Cardiac fibroblast (primary cell): Measurements from ENCODE around the gene MGST2.
A peak's percentile ranks its signal among the peaks of the same experiment; 100 is the strongest.

Experiments used
- DNase-seq, 2 donors: peaks; one replicate each; pipeline versions ENCODE4 v3.0.0 to v3.0.0-alpha.2; 2010; ENCODE audit warnings: low read depth in 2 of 2
- H3K4me3 ChIP-seq, 2 donors: replicated peaks in 1 of 2; 1 replicate in 1 of 2; 2 replicates in 1 of 2; pipeline ENCODE4 v1.5.1; 2011; ENCODE audit warnings: low read depth in 2 of 2, low read length in 2 of 2, mild to moderate bottlenecking in 2 of 2, moderate library complexity in 1 of 2
- CTCF ChIP-seq: IDR thresholded peaks from one replicate; pipeline ENCODE4 v1.5.1; 2011; ENCODE audit warnings: low read depth, mild to moderate bottlenecking, low read length, inconsistent platforms

The MGST2 gene

DNA sequence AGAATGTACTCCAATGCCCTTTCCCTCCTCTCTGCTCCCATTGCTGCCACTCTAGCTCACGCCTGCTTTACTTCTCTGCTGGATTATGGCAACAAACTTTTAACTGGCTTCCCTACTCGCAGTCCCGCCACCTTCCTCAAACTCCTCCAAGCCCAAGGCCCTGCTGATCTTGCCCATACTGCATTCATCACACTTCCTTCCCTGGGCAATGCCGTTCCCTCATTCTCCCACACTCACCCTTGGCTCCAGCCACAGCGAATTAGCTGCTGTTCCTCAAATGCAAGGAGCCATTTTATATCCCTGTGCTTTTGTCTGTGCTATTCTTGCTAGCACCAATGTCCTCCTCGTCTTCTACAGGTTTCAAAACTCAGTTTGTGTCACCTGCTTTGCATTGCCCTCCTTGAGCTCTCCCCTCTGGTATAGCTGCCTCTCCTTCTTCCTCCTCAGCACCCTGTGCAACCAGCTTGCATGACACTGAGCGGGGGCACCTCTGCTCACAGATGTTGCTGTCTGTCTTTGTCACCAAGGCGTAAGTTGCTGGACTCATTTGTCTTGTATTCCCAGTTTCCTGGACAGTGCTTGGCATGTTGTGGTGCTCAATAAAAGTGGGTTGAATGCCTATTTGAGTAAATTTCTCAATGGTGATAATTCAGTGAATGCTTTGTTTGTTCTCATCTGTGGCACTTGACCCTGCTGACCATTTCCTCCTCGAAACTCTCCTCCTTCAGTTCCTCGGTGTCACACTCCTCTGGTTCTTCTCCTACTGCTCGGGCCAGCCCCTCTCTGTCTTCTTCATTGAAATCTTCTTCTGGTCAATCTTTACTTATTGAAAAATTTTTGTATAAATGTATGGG, 22.4 kb upstream of the MGST2 start:
- H3K4me3 ChIP-seq, result no peak overlapping the region
- no peak for TF ChIP-seq CTCF
- DNase-seq, result no peak

DNA sequence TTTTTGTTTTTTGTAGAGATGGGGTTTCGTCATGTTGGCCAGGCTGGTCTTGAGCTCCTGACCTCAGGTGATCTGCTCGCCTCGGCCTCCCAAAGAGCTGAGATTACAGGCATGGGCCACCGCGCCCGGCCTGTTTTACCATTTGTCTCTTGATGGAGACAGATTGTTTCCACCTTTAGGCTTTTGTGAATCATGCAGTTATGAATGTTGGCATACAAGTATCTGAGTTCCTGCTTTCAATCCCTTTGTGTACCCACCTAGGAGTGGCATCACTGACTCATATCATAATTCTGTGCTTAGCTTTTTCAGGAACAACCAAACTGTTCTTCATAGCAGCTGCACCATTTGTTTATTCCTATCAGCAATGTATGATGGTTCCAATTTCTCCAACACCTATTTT, 20.2 kb upstream of the MGST2 start:
- no peak for TF ChIP-seq CTCF
- no peak overlapping the region for H3K4me3 ChIP-seq
- DNase-seq, result no peak

GRCh38 chr4:139647184-139647583, 18.4 kb upstream of the MGST2 start:
- no peak for TF ChIP-seq CTCF
- no peak overlapping the region for H3K4me3 ChIP-seq
- DNase-seq, result no peak

DNA sequence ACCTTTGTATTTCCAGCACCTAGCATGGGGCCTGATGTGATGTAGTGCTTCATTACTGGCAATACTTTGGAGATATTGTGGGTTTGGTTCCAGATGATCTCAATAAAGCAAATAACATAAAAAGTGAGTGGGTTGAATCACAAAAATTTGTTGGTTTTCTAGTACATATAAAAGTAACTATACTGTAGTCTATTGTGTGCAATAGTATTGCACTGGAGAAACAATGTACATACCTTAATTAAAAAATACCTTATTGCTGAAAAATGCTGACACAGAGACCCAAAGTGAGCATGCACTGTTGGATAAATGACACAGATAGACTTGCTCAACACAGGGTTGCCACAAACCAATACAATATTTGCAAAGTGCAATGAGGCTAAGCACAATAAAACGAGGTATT, 17.7 kb upstream of the MGST2 start:
- no peak overlapping the region for H3K4me3 ChIP-seq
- TF ChIP-seq CTCF, result no peak
- DNase-seq, result no peak

- no peak overlapping the region for H3K4me3 ChIP-seq
- peak; percentile 90 to 93 for DNase-seq
- peak; percentile 89 for TF ChIP-seq CTCF
Observed at GRCh38 chr4:139651282-139652194, 14.1 kb upstream of the MGST2 start.

GRCh38 chr4:139654516-139654915, 11.1 kb upstream of the MGST2 start:
- H3K4me3 ChIP-seq, result no peak overlapping the region
- DNase-seq, result no peak
- no peak for TF ChIP-seq CTCF
